Omental fat pad (tissue), 4 donors: ENCODE data around the gene ZMYM4. TPM values are rescaled to one million over a fixed set of nuclear protein-coding genes. Genes with fewer than 3 reads are reported as not detected.

Experiments used
- ATAC-seq: fragments of 150-250 bp; one replicate; pipeline ENCODE4 v1.9.1; 2016; ENCODE audit warnings: mild to moderate bottlenecking, moderate library complexity; ENCODE audit not compliant: low FRiP score
- DNase-seq: peaks from one replicate; pipeline ENCODE4 v3.0.0-alpha.2; 2019; ENCODE audit warnings: low spot score
- total RNA-seq, 4 donors: library from RNA; depleted of rRNA; stranded (reverse); fragments of >200 nt; gene quantifications; one replicate each; pipeline ENCODE4 v1.1.0, GENCODE V29; 2016
- TF ChIP-seq, protein P1 (sequence below), 3 donors: fragments of 450-650 bp; IDR thresholded peaks; one replicate each; pipeline ENCODE4 v1.5.1; 2016 to 2017; ENCODE audit warnings: antibody characterized with exemption in 3 of 3, mild to moderate bottlenecking in 3 of 3, moderate library complexity in 2 of 3

Gene ZMYM4
- total RNA-seq, 4 donors from 2014 or later, result 31.7 to 38.3 (median 33.9) TPM

DNA sequence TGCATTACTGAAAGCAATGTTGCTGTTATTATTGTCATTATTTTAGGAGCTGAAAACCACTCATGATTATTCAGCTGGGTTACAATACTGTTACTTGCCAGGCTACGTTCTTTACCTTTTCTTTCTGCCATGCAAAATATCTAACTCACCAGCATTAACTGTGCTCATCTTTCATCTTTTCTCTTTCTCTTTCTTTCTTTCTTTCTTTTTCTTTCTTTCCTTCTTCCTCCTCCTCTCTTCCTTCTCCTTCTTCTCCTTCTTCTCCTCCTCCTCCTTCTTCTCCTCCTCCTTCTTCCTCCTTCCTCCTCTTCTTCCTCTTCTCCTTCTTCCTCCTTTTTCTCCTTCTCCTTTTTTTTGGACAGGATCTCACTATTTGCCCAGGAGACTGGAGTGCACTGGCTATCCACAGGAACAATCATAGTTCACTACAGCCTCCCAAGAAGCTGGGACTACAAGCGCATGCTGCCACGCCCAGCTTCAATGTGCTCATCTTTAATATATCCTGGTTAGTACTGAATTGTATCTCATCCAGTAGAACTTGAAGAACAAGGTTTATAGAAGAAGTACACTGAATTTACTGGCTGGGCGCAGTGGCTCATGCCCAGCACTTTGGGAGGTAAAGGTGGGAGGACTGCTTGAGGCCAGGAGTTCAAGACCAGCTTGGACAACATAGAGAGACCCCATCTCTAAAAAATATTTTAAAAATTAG lies 6.9 kb upstream of the ZMYM4 start:
- ATAC-seq (no peak), DNase-seq (no peak)
- TF ChIP-seq, protein P1, sequence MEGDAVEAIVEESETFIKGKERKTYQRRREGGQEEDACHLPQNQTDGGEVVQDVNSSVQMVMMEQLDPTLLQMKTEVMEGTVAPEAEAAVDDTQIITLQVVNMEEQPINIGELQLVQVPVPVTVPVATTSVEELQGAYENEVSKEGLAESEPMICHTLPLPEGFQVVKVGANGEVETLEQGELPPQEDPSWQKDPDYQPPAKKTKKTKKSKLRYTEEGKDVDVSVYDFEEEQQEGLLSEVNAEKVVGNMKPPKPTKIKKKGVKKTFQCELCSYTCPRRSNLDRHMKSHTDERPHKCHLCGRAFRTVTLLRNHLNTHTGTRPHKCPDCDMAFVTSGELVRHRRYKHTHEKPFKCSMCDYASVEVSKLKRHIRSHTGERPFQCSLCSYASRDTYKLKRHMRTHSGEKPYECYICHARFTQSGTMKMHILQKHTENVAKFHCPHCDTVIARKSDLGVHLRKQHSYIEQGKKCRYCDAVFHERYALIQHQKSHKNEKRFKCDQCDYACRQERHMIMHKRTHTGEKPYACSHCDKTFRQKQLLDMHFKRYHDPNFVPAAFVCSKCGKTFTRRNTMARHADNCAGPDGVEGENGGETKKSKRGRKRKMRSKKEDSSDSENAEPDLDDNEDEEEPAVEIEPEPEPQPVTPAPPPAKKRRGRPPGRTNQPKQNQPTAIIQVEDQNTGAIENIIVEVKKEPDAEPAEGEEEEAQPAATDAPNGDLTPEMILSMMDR (IDR thresholded peaks at IDR 0.05), result no peak

DNA sequence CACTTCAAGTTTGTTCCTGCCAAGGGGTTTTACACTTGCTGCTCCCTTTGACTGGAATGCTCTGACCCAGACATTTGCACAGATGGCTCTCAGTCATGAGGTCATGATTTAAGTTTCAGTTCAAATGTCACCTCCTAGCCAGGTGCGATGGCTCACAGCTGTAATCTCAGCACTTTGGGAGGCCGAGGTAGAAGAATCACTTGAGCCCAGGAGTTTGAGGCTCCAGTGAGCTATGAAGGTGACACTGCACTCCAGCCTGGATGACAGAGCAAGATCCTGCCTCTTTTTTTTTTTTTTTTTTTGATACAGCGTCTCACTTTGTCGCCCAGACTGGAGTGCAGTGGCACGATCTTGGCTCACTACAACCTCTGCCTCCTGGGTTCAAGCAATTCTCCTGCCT lies 4.5 kb upstream of the ZMYM4 start:
- TF ChIP-seq, protein P1 (IDR thresholded peaks at IDR 0.05), result no peak
- ATAC-seq (no peak), DNase-seq (no peak)

DNA sequence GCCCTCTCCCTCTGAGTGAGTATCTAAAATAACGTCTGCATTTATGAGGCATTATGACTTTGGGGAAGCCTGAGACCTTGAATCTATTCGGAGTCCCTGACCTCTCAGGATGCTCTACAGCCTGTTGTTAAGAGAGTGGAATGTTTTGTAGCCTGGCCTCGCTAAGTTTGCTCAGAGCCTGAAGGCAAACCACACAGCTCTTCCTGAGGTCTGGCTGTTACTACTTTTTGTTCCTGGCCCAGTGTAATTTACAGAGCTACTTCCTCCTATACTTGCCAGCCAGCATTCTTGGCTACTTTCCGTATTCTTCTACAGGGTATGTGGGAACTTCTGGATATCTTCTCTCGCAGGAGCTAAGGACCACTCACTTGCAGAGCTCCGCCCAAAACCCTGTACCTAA lies 3.6 kb upstream of the ZMYM4 start:
- DNase-seq, result no peak
- no peak for ATAC-seq
- TF ChIP-seq, protein P1 (IDR thresholded peaks at IDR 0.05), result no peak

DNA sequence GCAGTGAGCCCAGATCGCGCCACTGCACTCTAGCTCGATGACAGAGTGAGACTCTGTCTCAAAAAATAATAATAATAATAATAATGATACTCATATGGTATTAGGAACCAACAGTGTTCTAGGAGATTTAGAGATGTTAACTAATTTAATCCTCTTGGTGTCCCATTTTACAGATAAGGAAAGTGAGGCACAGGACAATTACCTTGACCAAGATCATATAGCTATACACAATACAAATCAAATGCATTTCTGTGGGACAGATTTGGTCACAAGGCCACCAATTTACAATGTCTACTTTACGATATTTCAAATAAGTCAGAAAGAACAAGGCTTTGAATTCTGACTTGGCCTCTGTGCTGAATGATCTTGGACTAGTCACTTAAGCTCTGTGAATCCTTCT lies 2.2 kb upstream of the ZMYM4 start:
- ATAC-seq (no peak), DNase-seq (no peak)
- TF ChIP-seq, protein P1 (IDR thresholded peaks at IDR 0.05), result no peak

DNA sequence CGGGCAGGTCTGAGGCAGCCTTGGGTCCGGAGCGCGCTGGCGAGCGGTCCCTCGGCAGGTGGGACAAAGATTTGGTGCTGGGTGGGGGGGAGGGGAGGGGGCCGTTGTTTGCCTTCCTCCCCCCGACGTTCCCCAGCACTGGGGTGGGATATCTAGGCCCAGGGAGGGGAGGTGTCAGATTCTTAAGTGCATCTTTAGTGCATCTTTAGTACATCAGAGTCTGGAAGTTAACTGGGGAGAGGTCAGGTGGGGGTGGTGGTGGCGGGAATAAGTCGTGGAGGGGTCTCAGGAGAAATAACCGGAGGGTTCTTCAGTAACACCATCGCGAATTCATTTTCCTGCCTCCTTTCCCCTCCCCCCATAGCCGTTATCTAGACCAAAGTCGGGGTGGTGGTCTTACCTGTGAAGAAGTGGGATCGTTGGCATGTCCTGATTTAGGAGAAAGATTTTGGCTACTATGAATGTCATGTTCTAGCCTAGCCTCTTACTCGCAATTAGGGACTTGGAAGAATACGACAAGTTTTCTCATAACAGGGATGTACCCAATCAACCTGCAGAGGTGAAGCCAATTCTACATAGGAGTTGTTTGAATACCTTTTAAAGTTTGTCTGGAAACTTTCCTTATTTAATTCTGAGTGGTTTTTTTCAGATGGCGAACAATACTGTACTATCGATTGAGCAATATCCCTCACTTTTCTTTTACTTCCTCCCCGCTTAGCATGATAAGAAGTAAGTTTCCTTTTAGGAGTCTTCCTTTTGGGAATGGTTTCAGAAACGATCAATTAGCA lies 886 bp downstream of the ZMYM4 start:
- DNase-seq (no peak), ATAC-seq (no peak)
- TF ChIP-seq, protein P1 (IDR thresholded peaks at IDR 0.05), result no peak

DNA sequence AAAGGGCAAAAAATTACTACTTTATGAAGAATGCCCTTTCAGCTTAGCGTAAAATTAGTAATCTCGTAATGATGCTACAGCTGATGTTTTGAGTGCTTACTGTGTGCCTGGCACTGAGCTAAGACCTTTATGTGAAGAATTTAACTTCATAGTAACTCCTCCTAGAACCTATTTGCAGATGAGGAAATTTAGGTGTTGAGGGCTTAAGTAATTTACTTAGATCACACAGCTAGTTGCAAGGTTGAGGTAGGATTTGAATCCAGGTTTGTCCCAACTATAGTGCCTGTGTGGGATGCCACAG lies 1.4 kb downstream of the ZMYM4 start:
- no peak for ATAC-seq
- DNase-seq, result no peak
- TF ChIP-seq, protein P1 (IDR thresholded peaks at IDR 0.05), result no peak

DNA sequence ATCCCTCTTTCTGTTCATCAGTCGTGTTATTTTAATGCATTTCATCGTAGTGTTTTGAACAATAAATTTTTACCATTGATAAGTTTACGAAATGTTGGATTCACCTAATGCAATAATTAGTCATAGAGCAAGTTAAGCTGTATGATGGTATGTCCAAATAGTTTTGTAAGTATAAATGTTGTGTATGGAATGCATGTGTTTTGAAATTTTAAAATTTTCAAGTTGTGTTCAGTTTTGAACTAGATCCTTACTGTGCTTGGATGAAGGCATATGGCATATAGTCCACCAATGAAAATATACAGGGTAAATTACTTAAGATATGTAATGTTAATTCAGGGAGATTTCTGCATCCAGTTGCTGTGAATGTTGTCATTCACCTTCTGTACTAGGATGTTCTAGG lies 2.3 kb downstream of the ZMYM4 start:
- TF ChIP-seq, protein P1 (IDR thresholded peaks at IDR 0.05), result no peak
- no peak for ATAC-seq
- DNase-seq, result no peak
